Measurements from ENCODE around the gene DHX9. TPM values are rescaled to one million over a fixed set of nuclear protein-coding genes. Genes with fewer than 3 reads are reported as not detected.

DHX9 gene
- polyA plus RNA-seq, 6 donors from 2014 or later: 84.6 to 109 (median 98.8) TPM

GRCh38 chr1:182850319-182850718, 11.2 kb downstream of the DHX9 start:
- Mint-ChIP-seq H3K4me1 (peaks cover 14 to 35% (median 20%) of the 10 kb centered on the region in 3 donors), H3K4me3 (no peak overlapping the region), H3K27me3 (no peaks in the 10 kb centered on the region), H3K27ac (peak overlapping the region in 1 of 6 donors; percentile 62), H3K9me3 (no peaks in the 10 kb centered on the region), H3K36me3 (peaks cover 19 to 23% of the 10 kb centered on the region in 2 donors)
- no peak for ATAC-seq (ENCODE audit: low read depth in 2 of 2)
- DNase-seq: no peak

DNA sequence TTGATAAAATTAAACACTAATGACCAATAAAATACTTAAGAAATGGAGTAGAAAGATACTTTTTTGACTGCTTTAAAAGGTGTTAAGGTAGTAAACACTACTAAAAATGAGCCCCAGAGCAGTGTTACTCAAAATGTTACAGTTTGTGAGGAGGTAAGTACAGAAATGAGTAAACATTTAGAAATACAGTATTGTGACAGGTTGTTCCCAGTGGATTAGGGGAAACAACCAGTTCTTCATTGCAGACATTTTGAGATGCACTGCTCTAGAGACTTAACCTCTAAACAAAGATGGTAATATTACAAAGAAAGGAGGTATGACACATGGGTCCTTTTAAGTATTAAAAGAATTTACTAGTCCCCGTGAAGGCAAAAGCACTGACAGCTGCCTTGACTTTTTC, 12.7 kb downstream of the DHX9 start:
- Mint-ChIP-seq H3K27ac (no peak overlapping the region), H3K9me3 (no peaks in the 10 kb centered on the region), H3K4me1 (peaks cover 13 to 28% (median 16%) of the 10 kb centered on the region in 3 donors), H3K36me3 (peaks cover 19 to 26% of the 10 kb centered on the region in 2 donors), H3K27me3 (no peaks in the 10 kb centered on the region), H3K4me3 (no peak overlapping the region)
- DNase-seq (no peak), ATAC-seq (ENCODE audit: low read depth in 2 of 2) (no peak)

GRCh38 chr1:182855911-182856310, 16.8 kb downstream of the DHX9 start:
- H3K27ac Mint-ChIP-seq: no peak overlapping the region
- no peaks in the 10 kb centered on the region for H3K9me3 Mint-ChIP-seq
- no peaks in the 10 kb centered on the region for H3K27me3 Mint-ChIP-seq
- no peak overlapping the region for H3K4me3 Mint-ChIP-seq
- ATAC-seq (ENCODE audit: low read depth in 2 of 2): no peak
- DNase-seq: no peak
- peaks cover under 1 to 2% (median 1%) of the 10 kb centered on the region in 3 donors for H3K4me1 Mint-ChIP-seq
- peaks cover 9 to 32% of the 10 kb centered on the region in 2 donors for H3K36me3 Mint-ChIP-seq

DNA sequence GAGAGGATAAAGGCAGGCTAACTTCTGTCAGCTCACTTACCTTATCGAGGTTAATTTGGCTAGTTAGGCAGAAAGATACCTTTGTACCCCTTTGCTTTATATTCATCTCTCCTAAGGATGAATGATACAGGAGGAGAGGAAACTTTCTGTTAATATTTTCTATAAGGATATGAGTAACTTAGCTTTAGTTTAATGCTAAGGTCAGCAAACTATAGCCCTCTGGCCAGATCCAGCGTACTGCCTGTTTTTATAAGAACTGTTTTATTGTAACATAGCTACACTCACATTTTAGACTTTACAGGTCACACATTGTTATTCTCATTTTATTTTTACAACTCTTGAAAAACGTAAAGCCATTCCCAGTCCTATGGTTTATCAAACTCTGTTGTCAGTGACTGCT, 18.1 kb downstream of the DHX9 start:
- Mint-ChIP-seq H3K9me3 (no peaks in the 10 kb centered on the region), H3K4me3 (no peak overlapping the region), H3K4me1 (no peaks in the 10 kb centered on the region), H3K27ac (no peak overlapping the region), H3K36me3 (peaks cover 6 to 37% of the 10 kb centered on the region in 2 donors), H3K27me3 (no peaks in the 10 kb centered on the region)
- DNase-seq: no peak
- no peak for ATAC-seq (ENCODE audit: low read depth in 2 of 2)

DNA sequence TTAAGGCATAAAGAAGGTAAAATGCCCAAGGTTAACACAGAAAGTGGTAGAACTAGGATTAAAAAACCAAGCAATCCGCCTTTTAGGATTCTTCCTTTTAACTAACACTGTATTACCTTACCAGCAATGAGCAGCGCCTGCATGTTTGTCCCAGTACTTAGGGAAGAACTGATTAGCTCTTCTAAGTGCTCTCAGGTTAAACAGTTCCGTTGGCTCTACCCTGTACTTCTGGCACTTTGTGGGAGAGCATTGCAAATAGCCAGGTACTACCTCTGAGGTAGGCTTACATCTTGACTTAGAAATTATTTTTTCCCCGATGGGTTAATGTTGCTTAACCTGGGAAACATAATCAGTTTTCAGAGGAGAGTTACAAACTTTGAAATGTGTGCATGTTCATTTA, 21.5 kb downstream of the DHX9 start:
- Mint-ChIP-seq H3K36me3 (peaks cover 20 to 40% of the 10 kb centered on the region in 2 donors), H3K4me3 (no peak overlapping the region), H3K9me3 (no peaks in the 10 kb centered on the region), H3K27ac (no peak overlapping the region), H3K27me3 (no peaks in the 10 kb centered on the region), H3K4me1 (no peaks in the 10 kb centered on the region)
- DNase-seq (no peak), ATAC-seq (ENCODE audit: low read depth in 2 of 2) (no peak)

- H3K36me3 Mint-ChIP-seq: peaks cover 25 to 50% of the 10 kb centered on the region in 2 donors
- H3K9me3 Mint-ChIP-seq: no peaks in the 10 kb centered on the region
- no peak overlapping the region for H3K27ac Mint-ChIP-seq
Measured at GRCh38 chr1:182861994-182862393, 22.8 kb downstream of the DHX9 start.

GRCh38 chr1:182862827-182863226, 23.7 kb downstream of the DHX9 start:
- no peak overlapping the region for H3K4me3 Mint-ChIP-seq
- no peaks in the 10 kb centered on the region for H3K9me3 Mint-ChIP-seq
- H3K27me3 Mint-ChIP-seq: no peaks in the 10 kb centered on the region
- no peaks in the 10 kb centered on the region for H3K4me1 Mint-ChIP-seq
- H3K36me3 Mint-ChIP-seq: peaks cover 25 to 43% of the 10 kb centered on the region in 2 donors
- ATAC-seq (ENCODE audit: low read depth in 2 of 2) (no peak), DNase-seq (no peak)
- H3K27ac Mint-ChIP-seq: no peak overlapping the region

More at GRCh38 chr1:182861994-182862393, 22.8 kb downstream of the DHX9 start:
- Mint-ChIP-seq H3K4me1 (no peaks in the 10 kb centered on the region), H3K4me3 (no peak overlapping the region), H3K27me3 (no peaks in the 10 kb centered on the region)
- DNase-seq (no peak), ATAC-seq (ENCODE audit: low read depth in 2 of 2) (no peak)

GRCh38 chr1:182863940-182864339, 24.8 kb downstream of the DHX9 start:
- Mint-ChIP-seq H3K9me3 (no peaks in the 10 kb centered on the region), H3K4me1 (no peaks in the 10 kb centered on the region), H3K27ac (no peak overlapping the region), H3K27me3 (no peaks in the 10 kb centered on the region), H3K36me3 (peaks cover 19 to 35% of the 10 kb centered on the region in 2 donors), H3K4me3 (no peak overlapping the region)
- ATAC-seq (ENCODE audit: low read depth in 2 of 2): no peak
- DNase-seq: no peak

DNA sequence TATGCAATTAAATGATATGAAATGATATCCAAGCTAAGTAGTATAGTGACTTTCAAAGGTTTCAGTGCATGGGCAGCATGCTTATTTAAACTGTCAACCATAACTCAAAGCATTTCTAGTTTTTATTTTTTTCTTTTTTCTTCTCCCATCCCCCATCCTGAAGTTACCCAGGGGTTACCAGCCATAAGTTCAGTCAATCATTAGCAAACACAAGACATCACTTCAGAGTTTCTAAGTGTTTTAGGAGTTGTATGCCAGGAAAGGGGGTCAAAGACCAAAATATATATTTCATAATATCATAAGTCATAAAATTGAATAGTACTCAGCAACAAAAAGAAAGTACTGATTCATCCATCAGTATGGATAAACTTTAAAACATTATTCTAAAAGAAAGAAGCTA, 28.7 kb downstream of the DHX9 start:
- Mint-ChIP-seq H3K9me3 (no peaks in the 10 kb centered on the region), H3K27ac (peak overlapping the region in 1 of 6 donors; percentile 59), H3K27me3 (no peaks in the 10 kb centered on the region), H3K36me3 (peaks cover 20 to 34% of the 10 kb centered on the region in 2 donors), H3K4me3 (no peak overlapping the region), H3K4me1 (no peaks in the 10 kb centered on the region)
- ATAC-seq (ENCODE audit: low read depth in 2 of 2) (no peak), DNase-seq (no peak)

DNA sequence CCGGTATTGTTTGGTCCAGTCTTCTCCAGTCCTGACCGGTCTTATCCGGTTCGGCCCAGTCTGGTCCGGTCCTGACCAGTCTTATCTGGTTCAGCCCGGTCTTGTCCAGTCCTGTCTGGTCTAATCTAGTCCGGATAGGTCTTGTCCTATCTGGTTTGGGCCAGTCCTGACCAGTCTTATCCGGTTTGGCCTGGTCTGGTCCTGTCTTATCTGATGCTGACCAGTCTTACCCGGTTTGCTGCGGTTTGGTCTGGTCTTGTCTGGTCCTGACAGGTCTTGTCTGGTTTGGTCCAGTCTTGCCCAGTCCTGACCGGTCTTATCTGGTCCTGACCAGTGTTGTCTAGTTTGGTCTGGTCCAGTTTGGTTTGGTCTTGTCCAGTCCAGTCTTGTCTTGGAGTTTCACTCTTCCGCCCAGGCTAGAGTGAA, 30.1 kb downstream of the DHX9 start:
- H3K27ac Mint-ChIP-seq: peak overlapping the region in 1 of 6 donors; percentile 30
- no peak for DNase-seq
- no peaks in the 10 kb centered on the region for H3K27me3 Mint-ChIP-seq
- H3K4me1 Mint-ChIP-seq: peaks cover 0 to 7% (median 0%) of the 10 kb centered on the region in 3 donors
- no peak overlapping the region for H3K4me3 Mint-ChIP-seq
- no peaks in the 10 kb centered on the region for H3K9me3 Mint-ChIP-seq
- H3K36me3 Mint-ChIP-seq: peaks cover 33 to 38% of the 10 kb centered on the region in 2 donors
- ATAC-seq (ENCODE audit: low read depth in 2 of 2): no peak

DNA sequence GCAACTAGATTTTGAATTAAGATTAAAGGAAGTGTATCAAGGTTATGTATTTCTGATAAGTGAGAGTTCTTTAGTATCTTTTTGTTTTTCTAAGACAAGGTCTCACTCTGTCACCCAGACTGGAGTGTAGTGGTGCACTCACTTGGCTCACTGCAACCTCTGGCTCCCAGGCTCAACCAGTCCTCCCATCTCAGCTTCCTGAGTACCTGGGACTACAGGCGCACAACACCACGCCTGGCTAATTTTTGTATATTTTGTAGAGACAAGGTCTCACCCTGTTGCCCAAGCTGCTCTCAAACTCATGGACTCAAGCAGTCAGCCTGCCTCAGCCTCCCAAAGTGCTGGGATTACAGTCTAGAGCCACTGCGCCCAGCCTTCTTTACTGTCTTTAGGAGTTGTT, 33.7 kb downstream of the DHX9 start:
- Mint-ChIP-seq H3K4me3 (no peak overlapping the region), H3K27me3 (no peaks in the 10 kb centered on the region), H3K4me1 (peaks cover 0 to 7% (median 0%) of the 10 kb centered on the region in 3 donors), H3K27ac (peak overlapping the region in 2 of 6 donors; percentile 42 to 76), H3K36me3 (peaks cover 29 to 39% of the 10 kb centered on the region in 2 donors), H3K9me3 (no peaks in the 10 kb centered on the region)
- DNase-seq (no peak), ATAC-seq (ENCODE audit: low read depth in 2 of 2) (no peak)

DNA sequence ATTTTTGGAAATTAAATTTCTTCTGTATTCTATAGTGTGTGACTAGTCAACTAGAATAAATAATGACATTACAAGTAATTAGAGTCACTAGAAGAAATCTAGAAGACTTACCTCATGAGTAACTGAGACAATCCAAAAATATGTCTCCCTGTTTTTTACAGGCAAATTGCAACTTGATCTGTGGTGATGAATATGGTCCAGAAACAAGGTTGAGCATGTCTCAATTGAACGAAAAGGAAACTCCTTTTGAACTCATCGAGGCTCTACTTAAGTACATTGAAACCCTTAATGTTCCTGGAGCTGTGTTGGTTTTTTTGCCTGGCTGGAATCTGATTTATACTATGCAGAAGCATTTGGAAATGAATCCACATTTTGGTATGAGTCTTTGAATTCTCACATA, 36.7 kb downstream of the DHX9 start:
- no peak for DNase-seq
- Mint-ChIP-seq H3K4me3 (no peak overlapping the region), H3K36me3 (peaks cover 43 to 54% of the 10 kb centered on the region in 2 donors), H3K4me1 (peaks cover 0 to 7% (median 0%) of the 10 kb centered on the region in 3 donors), H3K9me3 (no peaks in the 10 kb centered on the region), H3K27ac (no peak overlapping the region), H3K27me3 (no peaks in the 10 kb centered on the region)
- ATAC-seq (ENCODE audit: low read depth in 2 of 2): no peak

DNA sequence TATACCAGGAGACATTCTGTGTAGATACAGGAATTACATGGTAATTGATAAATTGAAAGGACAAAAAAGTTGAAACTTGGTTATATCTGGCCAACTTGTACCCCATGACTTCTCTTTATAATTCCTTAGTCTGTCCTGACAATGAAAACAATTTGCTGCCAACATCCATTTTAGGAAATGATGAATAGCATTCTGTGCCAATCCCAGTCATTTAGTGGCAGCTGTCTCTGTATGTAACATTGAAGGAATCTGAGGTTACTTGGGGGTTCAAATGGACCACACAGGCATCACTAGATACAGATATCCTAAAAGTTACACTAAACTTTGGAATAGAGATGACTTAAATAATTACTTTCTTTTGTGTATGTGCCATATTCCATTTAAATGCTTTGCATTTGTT, 38.2 kb downstream of the DHX9 start:
- DNase-seq: no peak
- H3K36me3 Mint-ChIP-seq: peaks cover 48 to 63% of the 10 kb centered on the region in 2 donors
- no peak for ATAC-seq (ENCODE audit: low read depth in 2 of 2)
- H3K27me3 Mint-ChIP-seq: no peaks in the 10 kb centered on the region
- H3K4me1 Mint-ChIP-seq: peaks cover 0 to 7% (median 0%) of the 10 kb centered on the region in 3 donors
- no peaks in the 10 kb centered on the region for H3K9me3 Mint-ChIP-seq
- H3K4me3 Mint-ChIP-seq: no peak overlapping the region
- H3K27ac Mint-ChIP-seq: peak overlapping the region in 1 of 6 donors; percentile 35

- Mint-ChIP-seq H3K9me3 (no peaks in the 10 kb centered on the region), H3K27me3 (no peaks in the 10 kb centered on the region), H3K4me1 (peaks cover 0 to 7% (median 0%) of the 10 kb centered on the region in 3 donors), H3K36me3 (peaks cover 49 to 63% of the 10 kb centered on the region in 2 donors), H3K27ac (no peak overlapping the region), H3K4me3 (no peak overlapping the region)
- DNase-seq: no peak
- no peak for ATAC-seq (ENCODE audit: low read depth in 2 of 2)
Measured at GRCh38 chr1:182877842-182878241, 38.7 kb downstream of the DHX9 start.

GRCh38 chr1:182884872-182885271, 45.7 kb downstream of the DHX9 start:
- Mint-ChIP-seq H3K4me1 (peaks cover 0 to 4% (median 2%) of the 10 kb centered on the region in 3 donors), H3K27me3 (no peaks in the 10 kb centered on the region), H3K4me3 (no peak overlapping the region), H3K36me3 (peaks cover 52 to 54% of the 10 kb centered on the region in 2 donors), H3K27ac (no peak overlapping the region), H3K9me3 (no peaks in the 10 kb centered on the region)
- ATAC-seq (ENCODE audit: low read depth in 2 of 2) (no peak), DNase-seq (no peak)

Measured in naive B cell (primary cell).